Activated T-helper 1 cell treated with anti-CD3 and anti-CD28 coated beads, Interleukin-12 subunit alpha, Interleukin-12 subunit beta, Interleukin-2, Interleukin-4 antibody, amounts not matched to agents 30 ng/mL and 10 ng/mL and 1 ng/mL, durations not matched to agents 14 hours and 24 hours and 36 hours (primary cell): ENCODE results near the gene CD244. TPM values are rescaled to one million over a fixed set of nuclear protein-coding genes. Genes with fewer than 3 reads are reported as not detected.
"Not testable (repeated sequence)": the region's sequence is repeated elsewhere in the genome, so short reads cannot be mapped to it uniquely, and the experiment has no call there.

ENCODE experiments used
- DNase-seq: peaks from one replicate; pipeline ENCODE4 v3.0.0; 2021; ENCODE audit warnings: low spot score
- H3K27ac Mint-ChIP-seq: one replicate; pipeline ENCODE4 v1.8.0; 2021; ENCODE audit warnings: mild to moderate bottlenecking, mixed read lengths
- H3K27me3 Mint-ChIP-seq: one replicate; pipeline ENCODE4 v1.8.0; 2022; ENCODE audit warnings: mild to moderate bottlenecking, moderate library complexity, mixed read lengths; ENCODE audit not compliant: insufficient read depth
- H3K36me3 Mint-ChIP-seq: one replicate; pipeline ENCODE4 v1.8.0; 2021; ENCODE audit warnings: low read depth, mixed read lengths
- H3K4me1 Mint-ChIP-seq: one replicate; pipeline ENCODE4 v1.8.0; 2021; ENCODE audit warnings: low read depth, mixed read lengths
- H3K4me3 Mint-ChIP-seq: one replicate; pipeline ENCODE4 v1.8.0; 2021; ENCODE audit warnings: mild to moderate bottlenecking, moderate library complexity, mixed read lengths
- H3K9me3 Mint-ChIP-seq: one replicate; pipeline ENCODE4 v1.8.0; 2021; ENCODE audit warnings: mixed read lengths
- intact Hi-C: fragments of 100-400 bp; cut with micrococcal nuclease; formaldehyde crosslinking; loops from one replicate; pipeline ENCODE4 v1.15.1; 2024
- total RNA-seq: library from RNA; stranded (reverse); gene quantifications from 2 replicates; pipeline ENCODE4 v1.2.3, GENCODE V29; 2022

The CD244 gene
- total RNA-seq, 1 donor from 2014 or later = 0.13 TPM

DNA sequence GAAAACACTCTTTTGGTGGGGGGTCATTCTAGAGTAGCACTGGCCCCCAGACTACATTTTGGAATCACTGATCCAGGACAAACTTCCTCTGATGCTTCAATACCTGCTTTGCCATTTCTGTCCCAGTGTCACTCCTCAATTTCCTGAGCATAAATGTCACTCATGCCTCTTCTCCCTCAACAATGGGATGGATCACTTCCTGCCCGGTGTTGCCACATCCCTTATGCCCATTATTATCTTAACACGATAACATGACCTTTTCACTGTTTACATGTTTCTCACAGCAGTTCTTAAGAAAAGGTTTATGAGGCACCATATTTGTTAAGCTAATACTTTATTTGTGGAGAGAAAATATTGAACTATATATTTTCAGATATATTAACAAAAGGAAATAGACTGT, 26.2 kb upstream of the CD244 start:
- intact Hi-C loops = loop anchor here (5.0 kb wide), 1 partner anchor 212 kb away; no protein-coding TSS in a partner anchor
- Mint-ChIP-seq H3K27me3 (peaks cover 21% of the 10 kb centered on the region), H3K36me3 (no peaks in the 10 kb centered on the region), H3K4me1 (peaks cover 7% of the 10 kb centered on the region), H3K27ac (no peak overlapping the region), H3K9me3 (no peaks in the 10 kb centered on the region), H3K4me3 (no peak overlapping the region)
- DNase-seq = no peak

DNA sequence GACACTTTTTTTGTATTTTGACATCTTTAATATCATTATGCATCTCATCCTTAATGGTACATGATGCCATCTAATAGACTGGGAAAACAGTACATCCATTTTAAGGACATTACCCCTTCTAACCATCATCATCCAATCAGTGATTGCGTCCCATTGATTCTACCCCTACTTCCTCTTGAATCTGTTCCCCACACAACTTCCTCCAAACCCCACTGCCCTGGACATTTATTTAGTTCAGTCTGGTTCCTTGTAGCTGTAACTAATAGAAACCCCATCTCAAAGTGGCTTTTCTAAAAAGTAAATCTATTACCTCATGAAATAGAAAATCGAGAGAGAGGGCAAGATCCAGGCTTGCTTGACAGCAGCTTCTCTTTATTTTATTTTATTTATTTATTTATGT, 24.4 kb upstream of the CD244 start:
- intact Hi-C loops = loop anchor here (5.0 kb wide), 1 partner anchor 210 kb away; no protein-coding TSS in a partner anchor
- Mint-ChIP-seq H3K9me3 (no peaks in the 10 kb centered on the region), H3K4me3 (no peak overlapping the region), H3K4me1 (peaks cover 7% of the 10 kb centered on the region), H3K36me3 (no peaks in the 10 kb centered on the region), H3K27me3 (peaks cover 17% of the 10 kb centered on the region), H3K27ac (no peak overlapping the region)
- DNase-seq = no peak

DNA sequence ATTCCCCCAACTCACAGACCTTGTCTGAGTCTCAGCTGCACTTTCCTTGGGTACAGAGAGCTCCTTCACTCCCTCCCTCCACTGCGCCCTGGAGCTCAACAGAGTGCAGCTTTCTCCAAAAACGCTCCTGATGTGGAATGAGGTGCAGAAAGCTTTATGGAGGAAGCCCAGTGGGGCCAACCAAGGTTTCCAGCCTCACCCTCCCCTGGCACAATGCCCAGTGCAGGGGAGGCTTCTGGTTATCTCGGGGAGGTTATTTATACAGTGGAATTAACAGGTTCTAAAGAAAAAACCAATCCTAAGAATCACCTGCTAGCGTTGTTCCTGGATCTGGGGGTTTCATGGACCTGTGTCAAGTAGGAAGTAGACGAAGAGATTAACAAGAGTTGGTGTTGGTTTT, 22.4 kb upstream of the CD244 start, which contains the start of gene ITLN1:
Gene ITLN1 (minus strand): TSS at position 139 of the 400 bp plus-strand sequence. CDS start 303 bp downstream, outside the sequence.
- Mint-ChIP-seq H3K36me3 (no peaks in the 10 kb centered on the region), H3K9me3 (no peaks in the 10 kb centered on the region), H3K4me3 (no peak within 1 kb of the TSS), H3K4me1 (peaks cover 7% of the 10 kb centered on the region), H3K27ac (no peak within 1 kb of the TSS), H3K27me3 (peaks cover 11% of the 10 kb centered on the region)
- intact Hi-C loops = loop anchor here (5.0 kb wide), 1 partner anchor 208 kb away; no protein-coding TSS in a partner anchor
- no peak for DNase-seq

DNA sequence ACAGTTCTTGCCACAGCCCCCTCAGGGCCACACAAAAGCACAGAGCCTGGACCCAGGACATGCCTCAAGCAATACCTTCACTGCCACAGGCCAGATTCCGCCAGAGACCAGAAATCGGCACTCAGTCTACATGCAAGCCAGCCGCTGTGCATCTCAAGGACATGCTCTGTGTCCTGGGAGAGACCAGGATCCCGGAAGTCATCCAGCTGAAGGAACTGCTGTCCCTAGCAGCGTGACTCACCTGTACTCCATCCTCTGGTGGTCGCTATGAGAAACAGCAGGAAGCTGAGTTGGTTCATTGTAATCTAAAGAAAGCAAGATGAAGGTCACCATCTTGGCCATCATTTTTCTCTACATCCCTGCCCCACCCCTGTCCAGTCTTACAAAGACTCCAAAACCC, 21.9 kb upstream of the CD244 start:
- Mint-ChIP-seq H3K27ac (no peak overlapping the region), H3K4me3 (no peak overlapping the region), H3K27me3 (peaks cover 11% of the 10 kb centered on the region), H3K36me3 (no peaks in the 10 kb centered on the region), H3K9me3 (no peaks in the 10 kb centered on the region), H3K4me1 (peaks cover 7% of the 10 kb centered on the region)
- intact Hi-C loops = loop anchor here (1.0 kb wide), 3 partner anchors 49 to 158 kb away; no protein-coding TSS in a partner anchor
- DNase-seq = no peak

DNA sequence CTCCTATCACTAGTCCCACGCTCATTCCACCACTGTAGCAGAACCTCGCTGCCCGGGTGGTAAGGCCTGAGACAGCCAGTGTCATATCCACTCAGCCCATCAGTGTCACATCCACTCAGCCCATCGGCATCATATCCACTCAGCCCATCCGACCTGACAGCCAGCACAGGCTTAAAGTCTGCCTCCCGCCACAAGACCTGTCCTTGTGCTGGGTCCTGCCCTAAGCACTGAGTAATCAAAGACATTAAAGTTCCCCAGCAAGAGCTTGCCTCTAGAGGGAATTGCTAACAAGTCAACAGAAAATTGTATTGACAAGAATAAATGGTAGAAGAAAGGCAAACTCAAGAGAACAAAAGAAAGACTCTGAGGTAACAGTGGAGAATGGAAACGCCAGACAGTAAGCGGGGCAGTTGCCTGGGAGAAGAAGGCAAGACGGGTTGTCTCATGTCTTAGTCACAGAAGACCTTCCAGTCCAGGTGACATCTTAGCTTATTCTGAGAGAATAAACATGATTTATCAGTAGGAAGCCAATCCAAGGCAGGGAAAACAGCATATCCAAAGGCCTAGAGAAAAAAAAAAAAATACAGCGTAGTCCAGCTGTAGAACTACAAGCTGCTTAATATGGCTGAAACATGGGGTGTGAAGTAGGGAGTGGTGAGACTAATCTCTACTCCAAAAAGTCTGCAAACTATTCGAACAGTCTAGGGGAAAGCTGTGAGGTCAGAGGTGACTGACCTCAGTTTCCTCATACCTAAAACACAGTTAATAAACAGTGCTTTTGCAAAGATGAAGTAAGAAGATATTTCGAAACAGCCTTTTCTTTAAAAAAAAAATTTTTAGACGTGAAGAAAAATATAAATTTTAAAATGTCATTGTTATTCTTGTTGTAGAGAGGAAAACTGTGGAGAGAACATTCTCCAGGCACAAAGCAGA, 21.2 kb upstream of the CD244 start:
- Mint-ChIP-seq H3K9me3 (no peaks in the 10 kb centered on the region), H3K36me3 (no peaks in the 10 kb centered on the region), H3K4me1 (peaks cover 7% of the 10 kb centered on the region), H3K27me3 (peaks cover 9% of the 10 kb centered on the region), H3K4me3 (no peak overlapping the region), H3K27ac (no peak overlapping the region)
- intact Hi-C loops = loop anchor here (1.0 kb wide), 3 partner anchors 49 to 158 kb away; no protein-coding TSS in a partner anchor
- no peak for DNase-seq

DNA sequence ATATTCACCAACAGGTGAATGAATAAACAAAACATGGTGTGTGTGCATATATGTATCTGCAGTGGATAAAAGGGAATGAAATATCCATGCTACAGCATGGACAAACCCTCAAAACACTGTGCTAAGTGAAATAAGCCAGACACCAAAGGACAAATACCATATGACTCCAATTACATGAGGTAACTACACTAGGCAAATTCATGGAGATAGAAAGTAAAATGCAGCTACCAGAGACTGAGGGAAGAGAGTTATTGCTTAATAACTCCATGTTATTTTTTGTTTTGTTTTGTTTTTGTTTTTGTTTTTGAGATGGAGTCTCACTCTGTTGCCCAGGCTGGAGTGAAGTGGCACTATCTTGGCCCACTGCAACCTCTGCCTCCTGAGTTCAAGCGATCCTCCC, 19.9 kb upstream of the CD244 start:
- no peak for DNase-seq
- Mint-ChIP-seq H3K36me3 (no peaks in the 10 kb centered on the region), H3K4me1 (peaks cover 9% of the 10 kb centered on the region), H3K27me3 (peaks cover 9% of the 10 kb centered on the region), H3K27ac (no peak overlapping the region), H3K9me3 (no peaks in the 10 kb centered on the region), H3K4me3 (no peak overlapping the region)
- intact Hi-C loops = no loop called here

DNA sequence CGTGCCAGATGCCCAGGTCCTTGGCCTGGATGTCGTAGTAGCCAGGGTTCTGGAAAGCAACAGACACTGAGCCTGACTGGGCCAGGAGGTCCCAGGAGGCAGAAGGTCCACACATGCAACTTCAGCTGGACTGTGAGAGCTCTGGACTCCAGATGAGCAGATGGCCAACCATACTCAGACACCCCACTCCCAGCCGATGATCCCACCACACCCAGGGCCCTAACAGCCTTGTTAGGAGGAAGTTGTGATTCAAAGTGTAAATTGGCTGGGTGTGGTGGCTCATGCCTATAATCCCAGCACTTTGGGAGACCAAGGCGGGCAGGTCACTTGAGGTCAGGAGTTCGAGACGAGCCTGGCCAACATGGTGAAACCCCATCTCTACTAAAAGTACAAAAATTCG, 18.6 kb upstream of the CD244 start:
- H3K27me3 Mint-ChIP-seq, H3K36me3 Mint-ChIP-seq, intact Hi-C loops, H3K4me3 Mint-ChIP-seq, H3K9me3 Mint-ChIP-seq, H3K27ac Mint-ChIP-seq, DNase-seq: not testable (repeated sequence)
- peaks cover 16% of the 10 kb centered on the region for H3K4me1 Mint-ChIP-seq

DNA sequence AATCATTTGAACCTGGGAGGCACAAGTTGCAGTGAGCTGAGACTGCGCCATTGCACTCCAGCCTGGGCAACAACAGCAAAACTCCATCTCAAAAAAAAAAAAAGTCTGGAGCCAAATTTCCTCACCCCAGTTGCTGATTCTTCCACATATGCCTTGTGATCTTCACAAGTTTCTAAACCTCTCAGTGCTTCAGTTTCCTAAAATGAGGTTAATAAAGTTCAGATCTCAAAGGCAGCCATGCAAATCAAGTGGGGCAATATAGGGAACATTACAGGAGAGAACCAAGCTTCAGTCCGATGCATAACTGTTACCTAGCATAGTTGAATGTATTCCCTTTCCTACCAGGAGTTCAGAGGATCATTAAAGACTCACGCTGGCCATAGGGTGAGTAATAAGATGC, 17.5 kb upstream of the CD244 start:
- intact Hi-C loops = no loop called here
- H3K9me3 Mint-ChIP-seq = no peaks in the 10 kb centered on the region
- no peak overlapping the region for H3K4me3 Mint-ChIP-seq

DNA sequence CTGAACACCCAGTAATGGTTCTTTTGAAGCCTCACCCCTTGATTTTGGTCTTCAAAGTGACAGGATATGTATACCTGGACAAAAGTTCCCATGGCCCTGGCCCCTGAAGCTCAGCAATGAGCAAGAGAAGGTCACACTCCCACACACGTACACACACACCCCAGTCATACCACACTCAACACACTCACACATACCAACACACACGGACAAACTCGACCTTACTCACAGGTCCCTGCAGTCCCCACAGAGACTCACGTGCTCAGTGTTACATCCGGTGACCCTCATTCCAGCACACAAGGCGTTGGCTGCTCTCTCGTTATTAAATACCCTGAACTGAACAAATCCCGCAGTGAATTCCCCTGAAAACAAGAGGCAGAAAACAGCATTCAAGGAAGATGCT, 16.4 kb upstream of the CD244 start:
- no peaks in the 10 kb centered on the region for H3K27me3 Mint-ChIP-seq
- no peak for DNase-seq
- intact Hi-C loops = loop anchor here (5.0 kb wide), 2 partner anchors 112 to 197 kb away; no protein-coding TSS in a partner anchor
- no peaks in the 10 kb centered on the region for H3K9me3 Mint-ChIP-seq
- no peak overlapping the region for H3K4me3 Mint-ChIP-seq
- peaks cover 16% of the 10 kb centered on the region for H3K4me1 Mint-ChIP-seq
- no peaks in the 10 kb centered on the region for H3K36me3 Mint-ChIP-seq
- H3K27ac Mint-ChIP-seq = no peak overlapping the region

More for the DNA sequence above, 17.5 kb upstream of the CD244 start:
- Mint-ChIP-seq H3K36me3 (no peaks in the 10 kb centered on the region), H3K4me1 (peaks cover 17% of the 10 kb centered on the region), H3K27me3 (peaks cover under 1% of the 10 kb centered on the region), H3K27ac (no peak overlapping the region)
- DNase-seq = no peak

DNA sequence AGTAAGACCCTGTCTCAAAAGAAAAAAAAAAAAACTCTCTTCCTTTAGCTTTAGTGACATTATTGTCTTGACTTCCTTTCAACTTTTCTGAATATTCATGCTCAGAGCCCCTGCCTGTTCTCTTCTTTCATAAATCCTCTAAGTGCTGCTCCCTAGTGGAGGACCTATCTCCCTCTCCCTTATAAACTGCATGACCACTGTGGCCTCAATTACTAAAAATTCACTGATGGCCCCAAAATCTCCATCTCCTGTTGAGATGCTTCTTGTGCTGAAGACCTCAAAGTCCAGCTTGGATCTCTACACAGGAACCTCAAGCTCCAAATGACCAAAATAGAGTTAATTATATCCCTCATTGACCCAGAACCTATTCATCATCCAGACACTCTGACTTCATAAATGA, 14.5 kb upstream of the CD244 start:
- Mint-ChIP-seq H3K9me3 (no peaks in the 10 kb centered on the region), H3K27me3 (no peaks in the 10 kb centered on the region), H3K4me3 (no peak overlapping the region), H3K4me1 (peaks cover 16% of the 10 kb centered on the region), H3K36me3 (no peaks in the 10 kb centered on the region), H3K27ac (no peak overlapping the region)
- no peak for DNase-seq
- intact Hi-C loops = loop anchor here (1.0 to 5.0 kb wide), 4 partner anchors 42 to 195 kb away; no protein-coding TSS in a partner anchor

DNA sequence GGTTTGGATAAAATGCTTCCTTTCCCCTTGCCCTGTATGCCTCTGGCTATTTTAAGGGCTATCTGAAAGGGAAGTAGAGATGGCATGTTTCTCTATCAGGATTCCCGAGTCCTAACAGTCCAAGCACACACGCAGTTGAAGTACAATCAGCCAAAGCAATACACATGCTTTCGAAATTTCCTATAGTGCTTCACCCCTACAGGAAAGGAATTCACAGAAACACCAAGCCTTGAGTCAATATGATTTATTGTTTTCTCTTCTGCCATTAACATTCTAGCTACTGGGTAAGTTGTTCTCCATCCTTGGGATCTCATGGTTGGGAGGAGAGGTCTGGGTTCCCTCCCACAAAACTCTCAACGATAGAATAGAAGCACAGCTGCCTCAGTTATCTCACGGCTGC, 13.6 kb upstream of the CD244 start:
- no peaks in the 10 kb centered on the region for H3K9me3 Mint-ChIP-seq
- peaks cover 16% of the 10 kb centered on the region for H3K4me1 Mint-ChIP-seq
- DNase-seq = no peak
- intact Hi-C loops = loop anchor here (5.0 kb wide), 2 partner anchors 109 to 194 kb away; no protein-coding TSS in a partner anchor
- no peak overlapping the region for H3K27ac Mint-ChIP-seq
- no peak overlapping the region for H3K4me3 Mint-ChIP-seq
- H3K27me3 Mint-ChIP-seq = peaks cover 2% of the 10 kb centered on the region
- H3K36me3 Mint-ChIP-seq = no peaks in the 10 kb centered on the region

DNA sequence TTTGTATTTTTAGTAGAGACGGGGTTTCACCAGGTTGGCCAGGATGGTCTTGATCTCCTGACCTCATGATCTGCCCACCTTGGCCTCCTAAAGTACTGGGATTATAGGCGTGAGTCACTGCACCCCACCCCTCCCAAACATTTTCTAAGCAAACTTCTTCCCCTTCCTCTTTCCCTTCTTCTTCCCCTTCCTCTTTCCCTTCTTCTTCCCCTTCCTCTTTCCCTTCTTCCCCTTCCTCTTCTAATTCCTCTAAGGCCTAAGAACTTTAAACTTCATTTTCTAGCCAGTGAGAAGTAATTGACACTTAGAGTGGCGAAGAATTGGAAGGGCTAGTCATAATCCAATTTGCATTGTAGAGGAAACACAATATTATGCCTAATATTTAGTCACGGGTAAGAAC, 12.9 kb upstream of the CD244 start:
- not testable (repeated sequence) for DNase-seq, H3K36me3 Mint-ChIP-seq, H3K9me3 Mint-ChIP-seq, H3K4me3 Mint-ChIP-seq, H3K27ac Mint-ChIP-seq, H3K27me3 Mint-ChIP-seq
- peaks cover 16% of the 10 kb centered on the region for H3K4me1 Mint-ChIP-seq
- intact Hi-C loops = loop anchor here (5.0 kb wide), 2 partner anchors 108 to 193 kb away; no protein-coding TSS in a partner anchor

DNA sequence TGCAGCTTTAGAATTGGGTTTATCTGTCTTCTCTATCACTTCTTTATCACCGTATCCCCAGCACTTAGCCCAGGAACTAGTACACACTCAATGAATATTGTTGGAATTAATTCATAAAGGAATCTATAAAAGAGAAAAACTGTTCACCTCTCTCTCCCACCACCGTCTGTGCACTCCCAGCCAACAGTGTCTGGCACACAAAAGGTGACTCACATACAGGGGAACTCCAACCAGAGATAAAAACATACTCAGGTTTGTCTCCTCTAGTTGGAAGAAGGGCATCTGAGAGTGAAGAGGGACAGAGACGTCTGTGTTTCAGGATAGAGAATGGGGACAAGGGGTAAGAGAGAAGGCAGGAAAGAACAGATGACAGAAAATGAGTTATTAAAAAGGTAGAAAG, 12.2 kb upstream of the CD244 start:
- H3K36me3 Mint-ChIP-seq = no peaks in the 10 kb centered on the region
- DNase-seq = no peak
- intact Hi-C loops = loop anchor here (5.0 kb wide), 2 partner anchors 108 to 193 kb away; no protein-coding TSS in a partner anchor
- no peak overlapping the region for H3K27ac Mint-ChIP-seq
- peaks cover 2% of the 10 kb centered on the region for H3K27me3 Mint-ChIP-seq
- H3K4me3 Mint-ChIP-seq = no peak overlapping the region
- no peaks in the 10 kb centered on the region for H3K9me3 Mint-ChIP-seq
- H3K4me1 Mint-ChIP-seq = peaks cover 16% of the 10 kb centered on the region
